ENCODE results near the gene SDK2.

DNA sequence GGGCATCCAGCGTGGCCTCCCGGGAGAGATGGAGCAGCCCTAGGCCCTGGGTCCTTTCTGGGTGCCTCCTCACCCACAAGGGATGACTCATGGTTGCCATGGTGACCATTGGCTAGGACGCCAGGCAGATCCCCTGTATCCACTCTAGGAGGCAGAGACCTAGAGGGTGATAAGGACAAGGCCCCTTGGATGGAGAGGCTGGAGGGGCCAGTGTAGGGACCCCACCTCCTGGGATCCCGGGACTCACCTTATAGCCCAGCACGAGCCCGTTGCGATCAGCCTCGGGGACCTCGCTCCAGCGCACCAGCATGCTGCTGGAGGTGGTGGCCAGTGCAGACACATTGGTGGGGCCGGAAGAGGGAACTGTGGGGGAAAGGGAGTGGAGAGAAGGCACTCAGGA is 250.3 kb downstream of the SDK2 start:
- TF ChIP-seq RAD21 (IDR thresholded peaks at IDR 0.05; ENCODE audit: low read length) (no peak), RFX5 (IDR thresholded peaks at IDR 0.05; ENCODE audit: low read depth, low read length) (no peak), POLR2A (IDR thresholded peaks at IDR 0.05; ENCODE audit: low read depth, low read length) (no peak), CHD1 (IDR thresholded peaks at IDR 0.05; ENCODE audit: low read depth, low read length) (no peak), MAFK (IDR thresholded peaks at IDR 0.05; ENCODE audit: low read depth, low read length) (no peak)
- TF ChIP-seq, protein P1, sequence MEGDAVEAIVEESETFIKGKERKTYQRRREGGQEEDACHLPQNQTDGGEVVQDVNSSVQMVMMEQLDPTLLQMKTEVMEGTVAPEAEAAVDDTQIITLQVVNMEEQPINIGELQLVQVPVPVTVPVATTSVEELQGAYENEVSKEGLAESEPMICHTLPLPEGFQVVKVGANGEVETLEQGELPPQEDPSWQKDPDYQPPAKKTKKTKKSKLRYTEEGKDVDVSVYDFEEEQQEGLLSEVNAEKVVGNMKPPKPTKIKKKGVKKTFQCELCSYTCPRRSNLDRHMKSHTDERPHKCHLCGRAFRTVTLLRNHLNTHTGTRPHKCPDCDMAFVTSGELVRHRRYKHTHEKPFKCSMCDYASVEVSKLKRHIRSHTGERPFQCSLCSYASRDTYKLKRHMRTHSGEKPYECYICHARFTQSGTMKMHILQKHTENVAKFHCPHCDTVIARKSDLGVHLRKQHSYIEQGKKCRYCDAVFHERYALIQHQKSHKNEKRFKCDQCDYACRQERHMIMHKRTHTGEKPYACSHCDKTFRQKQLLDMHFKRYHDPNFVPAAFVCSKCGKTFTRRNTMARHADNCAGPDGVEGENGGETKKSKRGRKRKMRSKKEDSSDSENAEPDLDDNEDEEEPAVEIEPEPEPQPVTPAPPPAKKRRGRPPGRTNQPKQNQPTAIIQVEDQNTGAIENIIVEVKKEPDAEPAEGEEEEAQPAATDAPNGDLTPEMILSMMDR (conservative IDR thresholded peaks at IDR 0.05; ENCODE audit: low read depth, low read length), result no peak
- TF ChIP-seq, protein P2, sequence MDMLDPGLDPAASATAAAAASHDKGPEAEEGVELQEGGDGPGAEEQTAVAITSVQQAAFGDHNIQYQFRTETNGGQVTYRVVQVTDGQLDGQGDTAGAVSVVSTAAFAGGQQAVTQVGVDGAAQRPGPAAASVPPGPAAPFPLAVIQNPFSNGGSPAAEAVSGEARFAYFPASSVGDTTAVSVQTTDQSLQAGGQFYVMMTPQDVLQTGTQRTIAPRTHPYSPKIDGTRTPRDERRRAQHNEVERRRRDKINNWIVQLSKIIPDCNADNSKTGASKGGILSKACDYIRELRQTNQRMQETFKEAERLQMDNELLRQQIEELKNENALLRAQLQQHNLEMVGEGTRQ (IDR thresholded peaks at IDR 0.05; ENCODE audit: low read depth, low read length), result no peak
